ENCODE measurements around the gene DNAJB13. TPM values are rescaled to one million over a fixed set of nuclear protein-coding genes. Genes with fewer than 3 reads are reported as not detected.

The DNAJB13 gene
- total RNA-seq, 1 experiment from 2014 or later: 0.79 TPM

DNA sequence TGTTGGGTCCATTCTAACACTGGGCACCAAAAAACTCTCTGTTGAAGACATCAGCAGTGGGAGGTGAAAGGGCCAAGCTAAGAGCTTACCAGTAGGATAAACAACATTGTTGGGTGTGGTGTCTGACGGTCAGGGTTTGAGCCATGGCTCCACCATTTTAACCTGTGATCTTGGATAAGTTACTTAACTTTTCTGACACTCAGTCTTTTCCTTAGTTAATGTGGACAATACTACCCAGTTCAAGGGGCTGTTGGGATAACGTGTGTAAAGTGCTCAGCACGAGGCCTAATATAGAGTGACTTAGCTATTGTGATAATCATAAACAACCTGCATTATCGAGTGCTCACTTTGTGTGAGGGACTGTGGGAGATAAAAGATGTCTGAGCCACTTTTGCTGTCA lies 52.0 kb downstream of the DNAJB13 start:
- Histone ChIP-seq H3K36me3 (no peaks in the 10 kb centered on the region), H3K9me3 (no peaks in the 10 kb centered on the region), H3K4me3 (no peak overlapping the region), H3K27me3 (no peaks in the 10 kb centered on the region)
- no peak for DNase-seq

DNA sequence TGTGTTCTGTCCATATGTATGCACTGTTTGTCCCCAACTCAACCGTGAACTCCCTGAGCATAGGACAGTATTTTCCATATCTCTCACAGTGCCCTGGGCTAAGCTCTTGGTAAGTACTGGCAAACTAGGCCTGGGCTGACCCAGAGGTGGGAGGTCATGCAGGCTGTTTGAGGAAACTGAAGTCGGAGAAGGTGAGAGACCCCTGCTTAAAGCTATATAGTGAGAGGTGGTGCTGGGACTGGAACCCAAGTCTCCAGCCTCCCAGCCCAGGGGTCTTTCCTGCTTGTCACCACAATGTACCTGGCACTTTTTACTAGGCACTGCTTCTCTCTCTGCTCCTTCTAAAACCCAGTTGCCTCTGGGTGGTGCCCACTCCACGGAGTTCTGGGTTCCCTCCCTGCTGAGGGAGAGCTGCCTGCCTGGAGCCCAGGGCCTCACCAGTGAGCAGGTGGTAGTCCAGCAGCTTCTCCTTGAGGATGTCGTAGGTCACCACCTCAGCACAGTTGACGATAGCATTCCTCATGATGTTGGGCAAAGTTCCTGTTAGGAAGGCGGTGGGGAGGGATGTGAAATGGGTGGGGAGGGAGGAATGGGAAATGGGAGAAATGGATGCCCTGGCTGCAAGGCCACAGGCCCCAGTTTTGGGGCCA lies 53.3 kb downstream of the DNAJB13 start:
- DNase-seq: no peak
- Histone ChIP-seq H3K9me3 (no peaks in the 10 kb centered on the region), H3K27me3 (no peaks in the 10 kb centered on the region)

DNA sequence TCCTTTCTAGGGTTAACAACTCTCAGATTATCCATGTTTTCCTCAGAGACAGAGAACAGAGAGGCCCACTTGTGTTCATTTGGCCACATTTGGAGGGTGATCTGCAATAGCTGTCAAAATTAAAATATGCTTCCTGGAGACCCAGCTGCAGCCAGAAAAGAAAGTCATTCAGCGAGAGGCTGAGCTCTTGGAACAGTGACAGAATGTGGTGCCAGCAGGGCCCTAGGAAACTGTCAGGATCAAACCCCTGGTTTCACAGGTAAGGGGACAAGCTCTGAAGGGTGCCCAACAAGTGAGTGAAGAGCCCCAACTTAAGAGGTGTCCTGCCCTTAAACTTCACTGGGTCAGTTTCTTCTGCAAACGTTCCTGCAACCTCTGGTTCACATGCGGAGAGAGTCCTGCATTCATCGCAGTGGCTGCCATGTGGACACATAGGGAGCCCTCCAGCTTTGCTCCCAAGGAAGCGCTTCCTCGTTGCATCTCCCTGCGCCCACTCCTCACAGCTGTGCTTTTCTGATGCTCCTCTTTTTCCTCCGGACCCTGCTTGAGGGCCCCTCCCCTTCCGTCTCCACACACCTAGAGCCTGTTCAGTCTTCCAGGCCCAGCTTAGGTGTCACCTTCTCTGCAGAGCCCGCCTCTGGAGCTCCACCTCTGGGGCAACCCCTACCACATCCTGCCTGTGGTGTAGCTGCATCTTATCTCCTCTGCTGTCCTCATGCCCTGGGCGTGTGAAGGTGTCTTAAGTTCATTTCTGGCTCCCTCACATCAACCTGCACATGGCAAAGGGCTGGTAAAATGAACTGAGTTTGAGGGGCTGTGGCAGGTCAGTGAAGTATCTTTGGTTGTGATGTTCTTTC lies 54.2 kb downstream of the DNAJB13 start:
- DNase-seq: no peak
- no peaks in the 10 kb centered on the region for H3K9me3 ChIP-seq

More for the DNA sequence above, 53.3 kb downstream of the DNAJB13 start:
- no peaks in the 10 kb centered on the region for H3K36me3 ChIP-seq
- no peak overlapping the region for H3K4me3 ChIP-seq

DNA sequence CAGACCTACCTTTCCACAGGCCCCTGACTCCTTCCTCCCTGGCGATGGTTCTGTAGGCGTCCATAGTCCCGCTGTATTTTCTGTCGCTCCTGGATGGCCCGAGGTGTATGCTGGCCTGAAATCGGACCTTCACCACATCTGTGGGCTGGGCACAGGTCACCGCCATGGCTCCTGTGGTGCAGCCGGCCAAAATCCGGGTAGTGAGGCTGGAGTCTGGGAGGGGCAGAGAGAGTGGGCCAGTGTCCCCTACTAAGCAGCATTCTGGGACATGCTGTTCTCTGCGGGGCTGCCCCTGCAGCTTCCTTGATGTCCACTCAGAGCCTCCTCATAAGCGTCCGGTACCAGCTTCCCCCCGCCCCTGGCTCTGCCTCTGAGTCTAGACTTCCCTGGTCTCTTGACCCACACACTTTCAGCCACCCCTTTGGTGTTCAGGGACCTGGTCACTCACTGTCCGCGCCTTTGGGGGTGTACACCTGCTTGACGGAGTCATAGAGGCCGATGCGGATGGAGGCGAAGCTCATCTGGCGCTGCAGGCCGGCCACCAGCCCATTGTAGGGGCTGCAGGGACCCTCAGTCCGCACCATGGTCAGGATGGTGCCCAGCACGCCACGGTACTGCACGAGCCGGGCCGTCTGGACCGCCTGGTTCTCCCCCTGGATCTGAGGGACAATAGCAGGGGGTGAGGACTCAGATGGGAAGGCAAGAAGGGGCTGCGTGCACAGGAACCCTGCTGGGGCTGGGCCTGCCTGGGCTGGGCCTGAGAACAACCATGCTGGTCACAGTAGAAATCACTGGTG lies 55.1 kb downstream of the DNAJB13 start:
- no peaks in the 10 kb centered on the region for H3K36me3 ChIP-seq
- no peak for DNase-seq
- H3K9me3 ChIP-seq: no peaks in the 10 kb centered on the region
- no peak overlapping the region for H3K4me3 ChIP-seq
- no peaks in the 10 kb centered on the region for H3K27me3 ChIP-seq

More for the DNA sequence above, 54.2 kb downstream of the DNAJB13 start:
- no peaks in the 10 kb centered on the region for H3K27me3 ChIP-seq
- H3K36me3 ChIP-seq: no peaks in the 10 kb centered on the region
- no peak overlapping the region for H3K4me3 ChIP-seq

DNA sequence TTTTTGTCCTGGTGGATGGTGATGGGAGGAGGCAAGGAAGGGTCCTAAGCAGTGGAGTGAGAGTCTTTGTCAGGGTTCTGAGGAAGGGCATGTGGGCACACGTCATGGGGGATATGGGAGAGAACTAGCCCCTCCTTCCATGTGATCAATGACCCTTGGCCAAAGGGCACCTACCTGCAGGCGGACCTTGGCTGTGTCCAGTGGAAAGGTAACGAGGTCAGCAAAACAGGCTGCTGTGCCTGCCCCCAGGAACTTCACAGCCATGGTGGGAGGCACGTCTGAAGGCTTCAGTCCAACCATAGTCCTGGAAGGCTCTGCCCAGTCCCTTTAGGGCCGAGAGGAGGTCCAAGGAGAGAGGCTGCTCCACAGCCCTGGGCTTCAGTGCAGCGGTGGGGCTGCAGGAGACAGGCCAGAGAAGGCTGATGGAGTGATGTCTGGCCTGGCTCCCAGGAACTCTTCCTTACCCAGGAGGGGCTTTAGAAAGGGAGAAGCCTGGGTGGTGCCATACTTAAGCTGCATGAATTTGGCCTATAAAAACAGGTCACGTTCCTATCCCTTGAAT lies 56.0 kb downstream of the DNAJB13 start:
- Histone ChIP-seq H3K36me3 (no peaks in the 10 kb centered on the region), H3K9me3 (no peaks in the 10 kb centered on the region), H3K27me3 (no peaks in the 10 kb centered on the region), H3K4me3 (no peak overlapping the region)
- DNase-seq: no peak

DNA sequence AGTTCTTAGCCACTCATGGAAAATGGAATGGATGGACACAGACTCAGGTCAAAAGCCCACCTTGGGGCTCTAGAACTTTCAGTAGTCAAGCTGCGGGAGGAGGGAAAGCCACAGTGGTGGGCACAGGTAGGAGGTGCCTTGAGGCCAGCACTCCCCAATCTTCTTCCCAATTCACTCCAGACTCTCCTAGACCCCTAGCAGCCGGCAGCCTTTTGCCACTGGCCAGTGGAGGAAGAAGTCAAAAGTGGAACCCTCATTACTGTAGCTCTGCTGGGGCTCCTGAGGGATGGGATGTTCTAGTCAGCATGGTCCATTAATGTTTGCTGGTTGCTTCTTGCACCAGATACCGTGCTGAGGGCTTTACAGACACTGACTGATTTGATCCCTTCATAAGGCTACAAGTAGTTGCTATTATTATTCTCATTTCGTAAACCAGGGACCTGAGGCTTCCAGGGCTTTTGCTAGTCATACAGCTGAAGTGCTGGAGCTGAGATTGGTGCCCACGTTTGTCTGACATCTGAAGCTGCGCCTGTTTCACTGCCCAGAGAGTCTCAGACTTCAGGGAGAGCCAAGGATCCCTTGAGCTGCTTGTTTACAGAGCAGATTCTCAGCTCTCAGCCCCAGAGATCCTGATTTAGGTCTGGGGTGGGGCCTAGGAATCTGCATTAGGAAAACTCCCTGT lies 57.0 kb downstream of the DNAJB13 start:
- H3K4me3 ChIP-seq: no peak overlapping the region
- no peaks in the 10 kb centered on the region for H3K9me3 ChIP-seq
- no peak for DNase-seq
- no peaks in the 10 kb centered on the region for H3K36me3 ChIP-seq
- no peaks in the 10 kb centered on the region for H3K27me3 ChIP-seq

DNA sequence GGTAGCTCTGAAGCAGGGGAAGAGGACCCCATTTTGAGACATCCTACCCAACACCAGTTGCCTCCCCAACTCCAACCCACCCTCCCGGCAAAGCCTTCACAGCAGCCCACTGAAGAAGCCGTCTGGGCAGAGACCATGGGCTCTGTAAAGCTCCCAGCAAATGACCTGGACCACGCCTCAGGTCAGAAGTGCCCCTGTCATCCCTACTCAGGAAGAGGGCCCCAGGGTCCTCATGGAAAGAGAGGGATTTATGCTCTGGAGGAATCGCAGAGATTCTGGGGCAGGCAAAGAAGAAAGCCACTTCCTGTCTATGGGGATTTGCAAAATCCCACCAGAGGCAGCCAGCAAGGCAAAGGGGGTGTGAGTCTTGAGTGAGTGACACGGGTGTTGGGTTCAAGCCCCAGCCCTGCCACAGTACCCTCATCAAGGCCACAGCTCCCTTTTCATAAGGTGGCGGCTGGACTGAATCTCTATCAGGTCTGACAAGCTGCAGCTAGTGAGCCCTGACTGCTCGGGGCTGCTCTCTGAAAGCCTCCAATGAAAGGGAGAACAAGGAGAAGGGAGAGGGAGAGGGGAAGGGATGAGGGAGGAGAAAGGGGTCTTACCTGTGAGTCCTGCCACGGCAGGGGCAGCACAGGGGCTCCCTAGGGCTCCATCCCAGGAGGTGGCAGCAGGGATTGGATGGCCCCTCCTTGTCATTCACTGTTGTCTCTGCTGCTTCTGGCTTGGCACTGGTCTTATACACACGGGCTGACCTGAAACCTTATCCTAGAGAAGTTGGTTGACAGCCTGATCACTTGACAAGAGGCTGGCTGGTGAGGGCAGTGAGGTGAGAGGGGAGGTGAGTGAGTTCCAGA lies 57.8 kb downstream of the DNAJB13 start, which contains the start of gene UCP3:
Gene UCP3 (minus strand): TSS at position 713 of the 857 bp plus-strand sequence. CDS start 2,043 bp downstream, outside the sequence.
- DNase-seq: no peak
- no peaks in the 10 kb centered on the region for H3K36me3 ChIP-seq
- no peaks in the 10 kb centered on the region for H3K9me3 ChIP-seq
- H3K27me3 ChIP-seq: no peaks in the 10 kb centered on the region
- no peak within 1 kb of the TSS for H3K4me3 ChIP-seq

DNA sequence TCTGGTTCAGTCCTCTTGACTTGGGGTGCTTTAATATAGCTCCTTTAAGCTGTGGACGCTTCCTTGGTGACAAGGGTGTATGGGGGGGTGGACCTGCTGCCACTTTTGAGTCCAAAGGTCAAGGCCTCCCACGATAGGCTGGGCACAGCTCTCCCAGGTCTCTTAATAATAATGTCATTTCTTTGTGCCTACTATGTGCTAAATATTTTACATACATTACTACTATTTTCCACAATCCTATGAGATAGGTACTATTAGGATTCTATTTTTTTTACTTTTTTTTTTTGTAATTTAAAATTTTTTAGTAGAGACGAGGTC lies 58.4 kb downstream of the DNAJB13 start:
- no peaks in the 10 kb centered on the region for H3K27me3 ChIP-seq
- DNase-seq: no peak
- H3K9me3 ChIP-seq: no peaks in the 10 kb centered on the region
- H3K36me3 ChIP-seq: no peaks in the 10 kb centered on the region
- no peak overlapping the region for H3K4me3 ChIP-seq

DNA sequence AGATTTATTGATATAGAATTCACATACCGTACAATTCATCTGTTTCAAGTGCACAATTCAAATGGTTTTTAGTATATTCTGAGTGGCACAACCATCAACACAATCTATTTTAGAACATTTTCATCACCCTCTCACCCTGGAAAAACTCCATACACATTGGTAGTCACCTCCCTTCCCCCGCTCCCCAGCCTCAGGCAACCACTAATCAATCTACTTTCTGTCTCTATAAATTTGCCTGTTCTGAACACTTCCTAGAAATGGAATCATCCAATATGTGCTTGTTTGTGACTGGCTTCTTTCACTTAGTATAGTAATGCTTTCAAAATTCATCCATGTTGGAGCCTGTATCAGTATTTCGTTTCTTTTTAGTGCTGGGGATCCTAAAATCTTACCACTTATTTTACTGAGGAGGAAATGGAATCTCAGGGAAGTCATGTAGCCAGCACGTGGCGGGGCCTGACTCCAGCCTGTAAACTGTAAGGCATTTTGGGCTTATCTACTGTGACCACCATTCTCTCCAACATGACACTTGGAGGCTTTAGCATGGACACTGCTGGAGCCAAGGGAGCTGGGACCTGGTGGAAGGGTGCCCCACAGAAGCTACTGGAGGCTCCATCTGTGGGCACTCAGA lies 59.0 kb downstream of the DNAJB13 start:
- H3K36me3 ChIP-seq: no peaks in the 10 kb centered on the region
- no peak for DNase-seq
- no peaks in the 10 kb centered on the region for H3K27me3 ChIP-seq
- H3K4me3 ChIP-seq: no peak overlapping the region
- H3K9me3 ChIP-seq: no peaks in the 10 kb centered on the region

DNA sequence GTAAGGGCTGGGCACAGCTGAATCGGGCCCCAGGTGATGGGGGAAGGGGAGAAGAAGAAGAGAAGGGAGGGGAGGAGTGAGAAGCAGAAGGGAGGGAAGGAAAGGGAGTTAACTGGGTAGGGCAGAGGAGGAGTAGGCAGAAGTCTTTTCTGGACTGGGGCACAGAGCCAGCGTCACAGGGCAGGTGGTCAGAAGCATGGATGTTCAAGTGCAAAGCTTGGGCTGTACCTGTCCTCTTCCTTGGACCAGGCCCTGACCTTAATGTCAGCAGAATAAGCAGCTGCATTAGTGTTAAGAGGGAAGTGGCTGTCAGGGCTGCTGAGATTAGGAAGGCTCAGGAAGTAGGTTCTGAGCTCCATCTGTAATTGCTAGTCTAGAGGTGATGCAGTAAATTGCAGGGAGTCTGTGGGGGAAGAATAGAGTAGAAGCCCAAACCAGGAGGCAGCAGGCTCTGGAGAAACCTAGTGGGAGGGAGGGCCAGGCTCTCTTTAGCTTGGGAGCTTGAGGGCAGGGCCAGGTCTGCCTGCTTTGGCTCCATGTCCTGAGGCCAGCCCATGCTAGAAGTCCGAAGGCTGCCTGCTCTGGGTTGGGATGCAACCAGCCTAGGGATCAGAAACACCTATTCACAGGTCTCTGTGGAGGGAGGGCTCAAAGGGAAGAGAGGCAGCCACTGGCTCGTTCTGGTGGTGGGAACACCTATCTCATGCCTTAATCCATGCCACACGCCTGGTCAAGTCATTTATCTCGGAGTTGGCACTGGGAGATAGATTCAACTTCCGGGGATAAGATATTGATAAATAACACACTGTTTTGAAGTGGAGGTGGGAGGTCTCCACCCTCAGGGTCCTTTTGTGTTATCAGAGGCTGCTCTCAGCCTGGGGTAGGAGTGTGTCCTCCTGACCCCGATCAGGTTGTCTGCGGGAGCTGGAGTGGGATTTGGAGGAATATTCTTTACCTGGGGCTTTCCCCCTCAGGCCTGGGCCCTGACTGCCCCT lies 59.8 kb downstream of the DNAJB13 start:
- H3K4me3 ChIP-seq: no peak overlapping the region
- H3K27me3 ChIP-seq: no peaks in the 10 kb centered on the region
- no peaks in the 10 kb centered on the region for H3K36me3 ChIP-seq
- no peaks in the 10 kb centered on the region for H3K9me3 ChIP-seq
- no peak for DNase-seq

DNA sequence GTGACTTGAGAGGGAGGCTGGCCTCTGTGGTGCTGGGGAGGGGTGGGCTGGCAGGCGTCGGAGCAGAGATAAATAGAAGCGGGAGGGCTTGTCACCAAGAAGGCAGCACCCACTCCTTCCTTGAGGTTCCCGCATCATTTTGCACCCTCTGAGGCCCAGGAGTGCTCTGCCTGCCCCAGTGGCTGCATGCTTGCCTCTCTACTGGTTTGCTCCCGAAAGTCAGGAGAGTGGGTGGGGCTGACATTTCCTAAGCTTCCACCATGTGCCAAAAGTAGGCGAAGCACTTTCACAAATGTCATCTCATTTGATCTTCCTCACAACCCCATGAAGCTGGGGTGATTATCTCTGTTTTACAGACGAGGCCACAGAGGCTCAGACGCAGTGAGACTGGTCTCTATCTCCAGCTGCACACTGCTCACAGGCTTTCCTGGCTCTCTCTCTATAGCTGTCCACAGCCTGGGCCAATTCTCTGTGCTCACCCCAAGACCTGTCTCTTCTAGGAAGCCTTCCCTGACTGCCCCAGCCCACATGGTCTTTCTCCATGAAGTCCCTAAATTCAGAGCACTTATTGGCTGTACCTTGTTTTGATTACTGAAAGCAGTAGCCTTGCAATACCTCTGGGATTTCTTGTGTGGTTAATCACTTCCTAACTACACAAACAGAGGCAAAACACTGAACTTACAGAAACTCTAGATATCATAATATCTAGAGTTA lies 60.7 kb downstream of the DNAJB13 start:
- no peak overlapping the region for H3K4me3 ChIP-seq
- no peaks in the 10 kb centered on the region for H3K27me3 ChIP-seq
- H3K9me3 ChIP-seq: no peaks in the 10 kb centered on the region
- no peaks in the 10 kb centered on the region for H3K36me3 ChIP-seq
- DNase-seq: no peak

DNA sequence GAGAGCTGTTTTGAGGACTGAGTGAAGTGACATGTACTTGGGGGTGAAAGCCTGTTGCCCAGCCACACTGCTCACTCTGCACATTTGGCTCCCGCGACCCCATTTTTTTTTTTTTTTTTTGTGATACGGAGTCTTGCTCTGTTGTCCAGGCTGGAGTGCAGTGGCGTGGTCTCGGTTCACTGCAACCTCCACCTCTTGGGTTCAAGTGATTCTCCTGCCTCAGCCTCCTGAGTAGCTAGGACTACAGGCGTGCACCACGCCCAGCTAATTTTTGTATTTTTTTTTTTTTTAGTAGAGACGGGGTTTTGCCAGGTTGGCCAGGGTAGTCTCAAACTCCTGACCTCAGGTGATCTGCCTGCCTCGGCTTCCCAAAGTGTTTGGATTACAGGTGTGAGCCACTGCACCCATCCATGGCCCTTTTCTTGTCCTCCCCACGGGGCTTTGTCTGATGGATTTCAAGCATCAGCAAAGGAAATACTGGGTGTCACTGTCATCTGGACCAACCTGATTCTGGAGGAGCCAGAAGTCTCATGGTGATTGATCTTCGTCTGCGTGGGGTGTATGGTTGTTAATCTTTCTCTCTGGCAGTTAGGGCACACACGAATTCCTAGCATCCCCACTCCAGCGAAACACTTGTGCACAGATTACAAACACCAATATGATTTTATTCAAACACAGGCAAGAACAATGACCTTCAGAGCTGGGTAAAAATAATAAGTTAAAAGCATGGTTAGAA lies 61.4 kb downstream of the DNAJB13 start:
- DNase-seq: no peak
- Histone ChIP-seq H3K9me3 (no peaks in the 10 kb centered on the region), H3K27me3 (no peaks in the 10 kb centered on the region), H3K4me3 (no peak overlapping the region), H3K36me3 (no peaks in the 10 kb centered on the region)

DNA sequence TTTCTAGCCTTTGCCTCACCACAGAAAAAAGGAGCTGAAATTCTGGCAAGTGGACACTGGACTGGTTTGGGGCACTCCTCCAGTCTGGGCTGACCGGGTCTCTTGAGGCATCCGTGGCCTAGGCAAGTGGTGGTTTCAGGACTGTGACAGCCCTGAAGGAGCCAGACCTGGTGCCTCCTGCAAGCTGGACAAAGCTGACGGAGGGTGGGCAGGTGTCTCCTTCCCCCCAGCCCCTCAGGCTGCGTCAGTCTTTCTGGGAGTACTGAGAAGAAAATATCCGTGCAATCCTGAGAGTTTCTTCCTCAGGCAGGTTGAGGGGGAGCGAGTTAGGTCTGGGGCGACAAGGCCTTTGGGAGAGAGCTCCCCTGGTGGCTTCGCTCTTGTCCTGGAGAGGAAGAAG lies 62.3 kb downstream of the DNAJB13 start:
- DNase-seq: no peak
- Histone ChIP-seq H3K36me3 (no peaks in the 10 kb centered on the region), H3K27me3 (no peaks in the 10 kb centered on the region), H3K9me3 (no peaks in the 10 kb centered on the region), H3K4me3 (no peak overlapping the region)

All from MG63 (cell line).